HG03520 (cell line): Measurements from ENCODE around the gene BTK.

Source experiments
- ATAC-seq: cut with Tn5 transposase; IDR thresholded peaks from one replicate; pipeline ENCODE4 v1.9.1; 2021; ENCODE audit warnings: mild to moderate bottlenecking, moderate library complexity; ENCODE audit not compliant: unreplicated experiment

Gene BTK

DNA sequence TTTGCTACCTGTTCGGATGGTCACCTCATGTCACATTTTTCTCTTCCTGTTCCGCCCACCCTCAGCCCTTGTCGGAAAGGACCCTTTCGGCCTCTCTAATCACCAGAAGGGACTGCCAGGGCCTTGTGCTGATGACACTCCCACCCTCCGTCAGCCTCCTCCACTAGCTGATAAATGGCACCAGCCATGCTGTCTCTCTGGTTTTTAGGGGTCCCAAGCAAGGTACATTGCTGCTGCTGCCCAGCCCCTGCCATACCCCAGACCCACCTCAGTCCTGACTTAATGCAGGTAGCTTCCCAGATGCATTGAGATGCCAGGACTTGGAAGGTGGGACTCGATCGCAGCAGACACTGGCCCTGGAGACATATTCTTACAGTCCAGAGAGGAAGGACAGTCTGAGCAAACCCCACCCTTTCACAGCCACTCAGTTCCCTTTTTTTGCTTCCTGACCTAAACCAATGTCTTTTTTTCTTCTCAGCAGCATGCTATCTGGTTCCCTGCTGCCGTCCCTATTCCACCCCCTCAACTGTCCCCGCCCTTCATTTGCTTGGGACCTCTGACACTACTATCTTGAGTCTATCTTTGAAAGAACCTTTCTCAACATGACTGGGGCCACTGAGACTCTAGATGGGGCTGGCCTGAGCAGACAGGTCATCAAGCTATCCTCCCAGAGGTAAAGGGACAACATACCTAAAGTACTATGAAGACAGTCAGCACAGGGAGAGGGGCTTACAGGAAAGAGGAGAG is at the start of gene BTK:
BTK (minus strand) TSS at position 397 of the 747 bp plus-strand sequence. CDS start 10,907 bp downstream, outside the sequence.
- peak; percentile 62 for ATAC-seq

DNA sequence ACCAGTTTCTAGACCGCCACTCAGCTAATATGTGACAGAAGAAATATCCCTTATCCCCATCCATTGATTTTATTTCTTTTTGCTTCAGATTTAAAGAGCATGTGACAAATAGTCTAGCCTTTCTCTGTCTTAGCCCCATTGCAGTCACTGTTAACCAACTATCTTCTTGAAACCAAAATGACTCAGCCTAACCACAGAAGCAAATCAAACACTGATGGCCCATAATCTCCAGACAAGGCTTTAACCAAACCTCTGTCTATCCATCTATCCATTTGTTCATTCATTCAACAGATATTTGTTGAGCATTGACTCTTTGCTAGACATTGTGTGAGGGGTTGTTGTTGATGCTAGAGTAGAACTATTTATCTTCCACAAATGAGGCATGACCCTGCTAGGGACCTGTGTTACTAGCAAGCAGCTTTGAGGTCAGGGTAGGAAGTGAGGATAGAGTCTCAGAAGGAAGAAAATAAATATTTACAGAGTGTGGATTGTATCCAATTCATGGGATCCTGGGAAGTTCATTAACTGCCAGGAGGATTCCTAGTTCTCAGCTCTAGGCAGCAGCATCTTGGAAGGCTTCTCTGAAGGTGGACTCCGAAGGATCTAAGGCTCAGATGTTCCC is 44.6 kb upstream of the BTK start:
- peak; percentile 88 for ATAC-seq

- ATAC-seq: peak; percentile 50
Observed at GRCh38 chrX:101429934-101430333, 43.9 kb upstream of the BTK start.

DNA sequence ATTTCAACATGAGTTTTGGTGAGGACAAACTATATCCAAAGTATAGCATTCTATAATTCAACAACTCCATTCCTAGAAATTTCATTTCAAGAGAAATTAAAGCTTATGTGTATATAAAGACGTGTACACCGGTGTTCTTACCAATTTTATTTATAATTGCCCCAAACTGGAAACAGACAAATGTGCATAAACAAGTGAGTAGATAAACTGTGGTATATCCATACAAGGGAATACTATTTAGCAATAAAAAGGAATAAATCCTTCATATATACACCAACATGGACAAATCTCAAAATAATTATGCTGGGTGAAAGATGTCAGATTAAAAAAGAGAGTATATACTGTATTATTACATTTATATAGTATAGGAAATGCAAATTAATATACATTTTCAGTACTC is 42.0 kb upstream of the BTK start:
- no peak for ATAC-seq

- ATAC-seq: no peak
Observed at GRCh38 chrX:101419489-101419888, 33.5 kb upstream of the BTK start.

DNA sequence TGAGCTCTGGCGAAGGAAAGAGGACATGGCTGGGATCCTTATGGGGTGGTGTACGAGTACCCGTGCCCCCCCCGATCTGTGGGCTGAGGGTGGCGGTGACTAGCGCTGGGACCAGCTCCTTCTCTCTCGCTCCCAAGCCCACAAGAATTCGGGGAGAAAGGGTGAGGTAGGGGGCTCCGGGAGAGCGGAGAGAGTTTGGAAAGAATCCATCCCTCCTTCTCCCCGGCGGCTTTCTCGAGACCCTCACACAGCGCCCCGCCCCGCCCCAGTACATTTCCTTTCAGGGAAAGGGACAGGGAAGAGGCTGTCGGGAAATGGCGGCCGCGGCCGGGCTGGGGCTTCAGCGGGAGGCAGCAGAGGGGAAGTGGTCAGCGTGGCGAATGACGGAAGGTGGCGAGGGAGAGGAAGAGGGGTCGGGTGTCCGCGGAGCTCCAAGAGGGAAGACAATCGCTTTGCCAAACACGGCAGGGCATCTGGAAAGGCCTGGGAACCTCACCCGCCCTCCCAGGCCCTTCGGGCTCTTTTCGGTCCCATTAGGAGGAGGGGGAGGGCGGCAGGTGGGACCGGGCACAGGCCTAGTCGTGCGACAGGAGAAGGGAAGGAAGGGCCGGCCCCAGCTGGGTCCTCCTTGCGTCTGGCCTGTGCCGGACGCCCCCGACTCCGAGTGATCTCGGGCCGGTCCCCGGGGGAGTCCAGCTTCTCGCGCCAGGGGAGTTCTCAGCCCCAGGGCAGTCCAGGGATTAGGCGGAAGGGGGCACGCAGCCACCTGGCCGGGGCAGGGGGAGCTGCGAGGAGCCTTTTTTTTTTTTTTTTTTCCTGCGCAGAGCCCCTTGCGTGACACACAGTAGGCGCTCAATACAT is 32.2 kb upstream of the BTK start:
- ATAC-seq: peak; percentile 40

- ATAC-seq: no peak
Observed at GRCh38 chrX:101417190-101417589, 31.2 kb upstream of the BTK start.

DNA sequence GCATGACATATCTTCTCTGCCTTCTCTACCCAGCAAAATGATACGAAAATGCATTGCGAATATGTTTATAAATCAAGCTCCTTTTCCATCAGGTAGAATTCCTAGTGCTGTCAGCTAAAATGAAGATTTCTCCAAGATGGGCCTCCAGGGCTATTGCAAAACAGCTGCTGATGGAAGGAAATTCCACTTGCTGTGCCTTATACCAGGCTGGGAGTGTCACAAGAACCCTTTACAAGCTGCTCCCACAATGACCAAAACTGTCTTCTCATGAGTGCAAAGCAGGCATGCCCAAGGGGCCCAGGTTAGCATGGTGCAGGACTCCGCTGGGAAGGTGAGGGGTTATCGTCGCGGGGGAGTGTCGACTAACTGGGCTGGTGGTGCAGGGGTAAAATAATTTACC is 30.7 kb upstream of the BTK start:
- no peak for ATAC-seq

DNA sequence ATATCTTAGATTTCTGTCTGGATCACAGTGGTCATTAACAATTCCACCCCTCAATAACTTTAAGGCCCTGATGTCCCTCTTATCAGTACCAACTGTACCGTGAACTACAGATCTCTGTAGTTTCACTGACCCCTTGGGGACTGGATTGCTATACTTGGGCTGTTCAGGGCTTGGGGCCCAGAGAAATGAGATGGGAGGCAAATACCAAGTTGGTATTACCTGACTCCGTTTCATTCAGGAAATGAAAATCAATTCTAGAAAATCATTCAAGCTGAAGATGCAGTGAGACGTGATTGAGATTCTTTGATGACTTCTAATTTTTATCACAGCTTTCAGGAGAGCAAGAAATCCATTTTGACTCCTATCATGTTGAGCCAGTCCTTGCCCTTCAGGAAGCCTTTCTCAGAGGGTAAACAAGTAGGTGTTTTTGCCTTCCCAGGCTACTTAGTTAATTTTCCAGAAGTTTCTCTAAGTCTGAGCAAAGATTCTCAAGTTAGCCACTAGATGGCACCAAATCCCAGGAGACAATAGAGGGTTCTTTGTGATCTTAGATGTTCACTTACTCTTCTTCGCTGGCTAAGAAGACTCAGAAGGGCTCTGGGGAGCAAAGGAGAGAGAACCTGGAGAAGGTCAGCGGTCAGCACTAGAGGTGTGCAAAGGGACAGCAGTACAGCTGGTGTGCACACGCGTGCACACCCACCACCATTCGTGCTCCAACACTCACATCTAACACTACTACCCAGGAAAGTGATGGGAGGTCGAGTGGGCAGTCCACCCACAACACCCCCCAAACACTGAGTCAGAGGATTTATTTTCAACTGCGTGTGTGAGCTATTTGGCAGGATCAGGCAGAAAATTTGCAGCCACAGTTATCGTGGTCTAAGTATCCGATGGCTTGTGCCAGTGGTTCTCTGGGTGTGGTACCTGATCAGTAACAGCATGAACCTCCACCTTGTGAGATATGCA is 29.5 kb upstream of the BTK start:
- peak; percentile 67 for ATAC-seq

DNA sequence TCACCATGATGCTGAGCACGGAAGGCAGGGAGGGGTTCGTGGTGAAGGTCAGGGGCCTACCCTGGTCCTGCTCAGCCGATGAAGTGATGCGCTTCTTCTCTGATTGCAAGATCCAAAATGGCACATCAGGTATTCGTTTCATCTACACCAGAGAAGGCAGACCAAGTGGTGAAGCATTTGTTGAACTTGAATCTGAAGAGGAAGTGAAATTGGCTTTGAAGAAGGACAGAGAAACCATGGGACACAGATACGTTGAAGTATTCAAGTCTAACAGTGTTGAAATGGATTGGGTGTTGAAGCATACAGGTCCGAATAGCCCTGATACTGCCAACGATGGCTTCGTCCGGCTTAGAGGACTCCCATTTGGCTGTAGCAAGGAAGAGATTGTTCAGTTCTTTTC is 26.0 kb upstream of the BTK start:
- no peak for ATAC-seq

GRCh38 chrX:101410461-101410860 is 24.5 kb upstream of the BTK start:
- no peak for ATAC-seq

GRCh38 chrX:101409043-101409442 is 23.1 kb upstream of the BTK start:
- no peak for ATAC-seq

- ATAC-seq: no peak
Observed at GRCh38 chrX:101408532-101408841, 22.5 kb upstream of the BTK start.

GRCh38 chrX:101407748-101408531 is 21.9 kb upstream of the BTK start, which contains the start of the genes GLA and HNRNPH2:
Gene GLA, minus strand, starts transcription at chrX:101407925. Its CDS starts 22 bp downstream, at chrX:101407903.
Gene HNRNPH2, plus strand, starts transcription at chrX:101408222. Its CDS starts 3,767 bp downstream, at chrX:101411989.
- ATAC-seq: peak; percentile 83

GRCh38 chrX:101407167-101407747 is 21.3 kb upstream of the BTK start:
- no peak for ATAC-seq

DNA sequence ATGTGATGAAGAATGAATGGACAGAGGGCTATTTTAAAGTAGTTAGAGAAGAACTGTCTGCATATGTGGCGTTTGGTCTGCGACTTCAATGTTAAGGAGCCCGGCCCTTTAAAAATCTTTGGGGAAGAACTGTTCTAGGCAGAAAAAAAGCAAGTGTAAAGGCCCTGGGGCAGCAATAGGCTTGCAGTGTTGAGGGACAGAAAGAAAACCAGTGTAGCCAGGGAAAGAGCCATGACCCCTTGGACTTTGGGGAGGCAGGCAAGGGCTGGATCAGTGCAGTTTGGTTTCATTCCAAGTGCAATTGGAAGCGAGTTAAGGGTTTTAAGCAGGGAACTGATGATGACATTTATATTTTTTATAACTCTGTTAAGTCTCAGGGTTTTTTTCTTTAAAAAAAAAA is 13.8 kb upstream of the BTK start:
- no peak for ATAC-seq

GRCh38 chrX:101398694-101399093 is 12.7 kb upstream of the BTK start:
- no peak for ATAC-seq

DNA sequence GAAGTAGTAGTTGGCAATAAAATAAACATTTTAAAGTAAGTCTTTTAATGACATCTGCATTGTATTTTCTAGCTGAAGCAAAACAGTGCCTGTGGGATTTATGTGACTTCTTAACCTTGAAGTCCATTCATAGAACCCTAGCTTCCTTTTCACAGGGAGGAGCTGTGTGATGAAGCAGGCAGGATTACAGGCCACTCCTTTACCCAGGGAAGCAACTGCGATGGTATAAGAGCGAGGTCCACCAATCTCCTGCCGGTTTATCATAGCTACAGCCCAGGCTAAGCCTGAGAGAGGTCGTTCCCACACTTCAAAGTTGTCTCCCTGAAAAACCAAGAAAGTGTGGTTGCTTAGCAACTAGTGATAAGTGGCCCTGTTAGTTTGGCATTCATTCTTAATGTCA is 11.8 kb upstream of the BTK start:
- ATAC-seq: no peak

DNA sequence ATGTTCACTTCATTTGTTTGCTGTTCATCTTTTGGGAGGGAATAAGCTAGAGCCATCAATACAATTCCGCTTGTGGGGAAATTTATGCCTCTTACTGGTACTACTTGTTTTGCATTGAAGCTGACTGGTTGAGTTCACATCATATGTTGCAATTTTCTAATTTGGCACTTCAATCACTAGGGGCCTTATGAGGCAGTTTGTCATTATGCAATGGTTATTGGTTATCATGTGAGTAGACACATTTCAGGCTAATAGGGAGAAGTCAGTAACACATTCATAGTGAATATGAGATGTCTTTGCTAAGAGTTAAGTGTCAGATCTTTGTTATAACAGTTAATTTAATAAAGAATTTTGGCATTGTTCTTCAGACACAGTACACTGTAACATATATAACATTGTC is 9.8 kb upstream of the BTK start:
- ATAC-seq: no peak
